Endothelial cell (in vitro differentiated cells): ENCODE results near the gene FOXRED2. TPM values are rescaled to one million over a fixed set of nuclear protein-coding genes. Genes with fewer than 3 reads are reported as not detected.

ENCODE experiments used
- DNase-seq: peaks from one replicate; pipeline ENCODE4 v3.0.0; 2021; ENCODE audit warnings: low spot score
- H3K27ac Mint-ChIP-seq: one replicate; pipeline ENCODE4 v1.8.0; 2021; ENCODE audit warnings: mixed read lengths, inconsistent platforms; ENCODE audit not compliant: unreplicated experiment
- H3K27me3 Mint-ChIP-seq: one replicate; pipeline ENCODE4 v1.8.0; 2021; ENCODE audit warnings: mild to moderate bottlenecking, moderate library complexity, mixed read lengths, inconsistent platforms; ENCODE audit not compliant: unreplicated experiment
- H3K36me3 Mint-ChIP-seq: one replicate; pipeline ENCODE4 v1.8.0; 2021; ENCODE audit warnings: mild to moderate bottlenecking, low read depth, mixed read lengths, inconsistent platforms; ENCODE audit not compliant: unreplicated experiment
- H3K4me1 Mint-ChIP-seq: one replicate; pipeline ENCODE4 v1.8.0; 2021; ENCODE audit warnings: mild to moderate bottlenecking, mixed read lengths, inconsistent platforms; ENCODE audit not compliant: unreplicated experiment
- H3K4me3 Mint-ChIP-seq: one replicate; pipeline ENCODE4 v1.8.0; 2021; ENCODE audit warnings: mild to moderate bottlenecking, mixed read lengths, inconsistent platforms; ENCODE audit not compliant: unreplicated experiment
- H3K9me3 Mint-ChIP-seq: one replicate; pipeline ENCODE4 v1.8.0; 2021; ENCODE audit warnings: mixed read lengths, inconsistent platforms; ENCODE audit not compliant: unreplicated experiment
- total RNA-seq: library from RNA; stranded (reverse); fragmentation: NEBNext Ultra II Directional; extraction: Animal tissue kit (Norgen Biotek cat#: 25700); gene quantifications from one replicate; pipeline ENCODE4 v1.2.1, GENCODE V29; 2021; ENCODE audit not compliant: unreplicated experiment
- TF ChIP-seq, protein P1 (sequence below): fragments of 200-600 bp; sonication (generic); IDR thresholded peaks from one replicate; pipeline ENCODE4 v1.5.0; 2021; ENCODE audit warnings: antibody characterized with exemption; ENCODE audit not compliant: unreplicated experiment

The FOXRED2 gene
- total RNA-seq, 1 donor from 2014 or later: 17.6 TPM

DNA sequence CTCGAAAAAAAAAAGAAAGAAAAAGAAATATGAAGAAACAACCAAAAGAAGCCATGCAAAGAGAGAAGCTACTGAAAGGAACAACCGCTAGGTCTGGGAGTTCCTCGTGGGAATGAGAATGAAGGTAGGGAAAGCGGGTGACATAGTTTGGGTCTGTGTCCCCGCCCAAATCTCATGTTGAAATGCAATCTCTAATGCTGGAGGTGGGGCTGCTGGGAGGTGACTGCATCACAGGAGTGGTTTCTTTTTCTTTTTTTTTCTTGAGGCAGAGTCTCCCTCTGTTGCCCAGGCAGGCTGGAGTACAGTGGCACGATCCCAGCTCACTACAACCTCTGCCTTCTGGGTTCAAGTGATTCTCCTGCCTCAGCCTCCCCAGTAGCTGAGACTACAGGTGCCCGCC is 15.7 kb downstream of the FOXRED2 start:
- TF ChIP-seq, protein P1, sequence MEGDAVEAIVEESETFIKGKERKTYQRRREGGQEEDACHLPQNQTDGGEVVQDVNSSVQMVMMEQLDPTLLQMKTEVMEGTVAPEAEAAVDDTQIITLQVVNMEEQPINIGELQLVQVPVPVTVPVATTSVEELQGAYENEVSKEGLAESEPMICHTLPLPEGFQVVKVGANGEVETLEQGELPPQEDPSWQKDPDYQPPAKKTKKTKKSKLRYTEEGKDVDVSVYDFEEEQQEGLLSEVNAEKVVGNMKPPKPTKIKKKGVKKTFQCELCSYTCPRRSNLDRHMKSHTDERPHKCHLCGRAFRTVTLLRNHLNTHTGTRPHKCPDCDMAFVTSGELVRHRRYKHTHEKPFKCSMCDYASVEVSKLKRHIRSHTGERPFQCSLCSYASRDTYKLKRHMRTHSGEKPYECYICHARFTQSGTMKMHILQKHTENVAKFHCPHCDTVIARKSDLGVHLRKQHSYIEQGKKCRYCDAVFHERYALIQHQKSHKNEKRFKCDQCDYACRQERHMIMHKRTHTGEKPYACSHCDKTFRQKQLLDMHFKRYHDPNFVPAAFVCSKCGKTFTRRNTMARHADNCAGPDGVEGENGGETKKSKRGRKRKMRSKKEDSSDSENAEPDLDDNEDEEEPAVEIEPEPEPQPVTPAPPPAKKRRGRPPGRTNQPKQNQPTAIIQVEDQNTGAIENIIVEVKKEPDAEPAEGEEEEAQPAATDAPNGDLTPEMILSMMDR: no peak
- H3K36me3 Mint-ChIP-seq: peaks cover 32% of the 10 kb centered on the region
- H3K4me1 Mint-ChIP-seq: peaks cover 6% of the 10 kb centered on the region

DNA sequence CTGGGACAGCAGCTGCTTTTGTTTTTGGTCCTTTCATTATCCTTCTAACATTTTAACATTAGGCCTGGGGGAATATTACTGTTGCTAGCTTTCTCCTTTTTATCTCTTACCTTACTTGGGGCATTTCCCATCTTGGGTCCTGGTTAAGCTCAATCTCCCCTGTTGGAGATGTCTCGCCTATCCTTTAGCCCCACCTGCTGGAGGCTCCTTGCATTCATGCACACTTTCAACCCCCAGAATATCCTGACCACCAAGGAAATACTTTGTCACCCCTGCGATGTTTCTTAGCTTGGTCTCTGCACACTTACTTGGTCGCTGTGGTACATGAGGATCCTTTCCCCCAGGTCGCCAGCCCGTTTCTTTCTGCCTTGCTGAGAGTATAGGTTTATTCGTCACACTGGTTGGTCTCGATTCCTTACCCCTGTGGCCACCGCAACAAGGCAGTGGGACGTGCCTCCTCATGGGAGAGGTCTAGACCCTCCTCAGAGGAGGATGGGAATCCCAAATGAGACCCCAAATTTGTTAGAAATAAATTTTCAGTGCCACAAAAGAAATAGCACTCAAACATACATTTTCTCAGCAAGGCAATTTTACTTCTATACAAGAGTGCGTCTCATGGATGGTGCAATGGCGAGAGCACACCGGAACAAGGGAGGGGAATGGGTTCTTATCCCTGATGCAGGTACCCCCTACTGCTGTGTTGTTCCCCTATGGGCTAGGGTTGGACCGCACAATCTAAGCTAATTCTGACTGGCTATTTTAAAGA is 20.0 kb downstream of the FOXRED2 start:
- H3K27ac Mint-ChIP-seq: no peak overlapping the region
- no peaks in the 10 kb centered on the region for H3K9me3 Mint-ChIP-seq
- peaks cover 6% of the 10 kb centered on the region for H3K27me3 Mint-ChIP-seq
- TF ChIP-seq, protein P1: no peak
- peak; percentile 41 for DNase-seq
- peaks cover 24% of the 10 kb centered on the region for H3K36me3 Mint-ChIP-seq
- H3K4me3 Mint-ChIP-seq: peak overlapping the region; percentile 48
- H3K4me1 Mint-ChIP-seq: peaks cover 1% of the 10 kb centered on the region

More for the DNA sequence above, 15.7 kb downstream of the FOXRED2 start:
- Mint-ChIP-seq H3K4me3 (no peak overlapping the region), H3K27ac (no peak overlapping the region), H3K27me3 (peaks cover 4% of the 10 kb centered on the region), H3K9me3 (no peaks in the 10 kb centered on the region)
- no peak for DNase-seq

DNA sequence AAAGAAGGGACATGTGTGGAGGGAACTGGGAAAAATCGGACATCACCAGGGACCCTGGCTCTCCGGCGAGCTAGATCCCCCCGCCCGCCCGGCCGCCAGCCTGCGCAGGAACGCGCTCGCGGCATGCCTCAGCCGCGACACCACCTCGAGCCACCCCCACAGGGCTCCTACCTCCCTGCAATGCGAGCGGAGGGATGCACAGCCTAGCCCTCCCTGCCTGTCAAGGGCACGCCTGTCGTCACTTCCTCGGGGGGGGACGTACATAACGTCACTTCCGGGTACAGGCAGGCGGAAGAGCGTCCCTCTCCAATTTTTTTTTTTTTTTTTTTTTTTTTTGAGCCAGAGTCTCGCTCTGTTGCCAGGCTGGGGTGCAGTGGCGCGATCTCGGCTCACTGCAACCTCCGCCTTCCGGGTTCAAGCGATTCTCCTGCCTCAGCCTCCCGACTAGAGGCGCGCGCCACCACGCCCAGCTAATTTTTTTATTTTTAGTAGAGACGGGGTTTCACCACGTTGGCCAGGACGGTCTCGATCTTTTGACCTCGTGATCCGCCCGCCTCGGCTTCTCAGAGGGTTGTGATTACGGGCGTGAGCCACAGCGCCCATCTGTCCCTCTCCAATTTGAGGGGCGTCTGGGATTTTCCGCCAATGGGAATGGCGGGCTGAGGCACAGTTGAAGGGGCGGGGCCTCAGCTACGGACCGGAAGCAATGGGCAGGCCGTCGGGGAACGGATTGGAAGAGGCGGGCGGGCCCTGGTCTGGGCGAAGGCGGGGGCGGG is 25.3 kb downstream of the FOXRED2 start, which contains the start of gene TXN2:
TSS of gene TXN2 (minus strand) at position 248 of the 776 bp plus-strand sequence. CDS start 803 bp downstream, outside the sequence.
- TF ChIP-seq, protein P1: no peak
- Mint-ChIP-seq H3K9me3 (no peaks in the 10 kb centered on the region), H3K27me3 (peaks cover 4% of the 10 kb centered on the region), H3K4me1 (peaks cover 10% of the 10 kb centered on the region), H3K36me3 (peaks cover 18% of the 10 kb centered on the region), H3K4me3 (peak within 1 kb of the TSS; percentile 95), H3K27ac (peak within 1 kb of the TSS; percentile 95)
- DNase-seq: peak; percentile 87

DNA sequence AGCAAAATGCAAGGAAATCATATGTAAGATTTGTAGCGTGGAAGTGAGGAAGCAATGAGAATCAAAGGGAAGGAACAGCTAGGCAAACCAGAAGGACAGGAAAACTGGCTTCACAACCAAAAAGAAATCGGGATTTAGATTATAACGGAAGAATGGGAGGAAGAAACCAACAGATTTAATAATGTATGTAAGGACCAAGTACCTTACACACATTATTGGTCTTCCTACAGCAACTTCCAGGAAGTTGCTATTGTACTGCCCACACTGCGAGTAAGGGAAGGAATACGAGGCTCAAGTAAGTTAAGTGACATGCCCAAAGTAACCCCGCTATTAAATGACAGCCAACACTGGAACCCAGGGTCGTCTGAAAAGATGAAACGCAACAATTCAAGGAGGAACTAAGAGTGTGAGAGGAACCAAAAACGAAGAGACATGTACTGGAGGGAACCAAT is 25.9 kb downstream of the FOXRED2 start:
- H3K27ac Mint-ChIP-seq: peak overlapping the region; percentile 95
- TF ChIP-seq, protein P1: no peak
- H3K4me1 Mint-ChIP-seq: peaks cover 10% of the 10 kb centered on the region
- H3K9me3 Mint-ChIP-seq: no peaks in the 10 kb centered on the region
- peaks cover 4% of the 10 kb centered on the region for H3K27me3 Mint-ChIP-seq
- H3K4me3 Mint-ChIP-seq: peak overlapping the region; percentile 95
- H3K36me3 Mint-ChIP-seq: peaks cover 17% of the 10 kb centered on the region
- no peak for DNase-seq
